GM19193 (cell line): Measurements from ENCODE around the gene MVP.

Source experiments
- POLR2A ChIP-seq: IDR thresholded peaks from 4 replicates; pipeline ENCODE4 v1.6.1; 2011; ENCODE audit not compliant: insufficient read depth, insufficient read length; ENCODE audit errors: extremely low read depth

Gene MVP

DNA sequence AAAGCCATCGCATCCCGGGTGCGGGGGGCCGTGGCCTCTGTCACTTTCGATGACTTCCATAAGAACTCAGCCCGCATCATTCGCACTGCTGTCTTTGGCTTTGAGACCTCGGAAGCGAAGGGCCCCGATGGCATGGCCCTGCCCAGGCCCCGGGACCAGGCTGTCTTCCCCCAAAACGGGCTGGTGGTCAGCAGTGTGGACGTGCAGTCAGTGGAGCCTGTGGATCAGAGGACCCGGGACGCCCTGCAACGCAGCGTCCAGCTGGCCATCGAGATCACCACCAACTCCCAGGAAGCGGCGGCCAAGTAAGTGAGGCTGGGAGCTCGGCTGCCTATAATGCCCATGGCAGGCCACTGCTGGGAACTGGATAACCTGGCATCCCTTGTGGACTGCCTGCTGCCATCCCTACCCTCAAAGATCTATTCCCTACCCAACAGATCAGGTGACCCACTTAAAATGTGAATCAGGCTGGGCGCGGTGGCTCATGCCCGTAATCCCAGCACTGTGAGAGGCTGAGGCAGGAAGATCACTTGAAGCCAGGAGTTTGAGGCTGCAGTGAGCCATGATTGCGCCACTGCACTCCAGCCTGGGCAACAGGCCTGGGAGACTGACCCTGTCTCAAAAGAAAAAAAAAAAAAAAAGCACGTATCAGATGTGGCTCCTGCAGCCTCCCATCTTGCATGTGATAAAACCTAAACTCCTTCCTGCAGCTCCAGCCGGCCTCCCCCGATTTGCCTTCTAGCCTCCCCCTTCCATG is 24.5 kb downstream of the MVP start:
- TF ChIP-seq POLR2A: no peak

DNA sequence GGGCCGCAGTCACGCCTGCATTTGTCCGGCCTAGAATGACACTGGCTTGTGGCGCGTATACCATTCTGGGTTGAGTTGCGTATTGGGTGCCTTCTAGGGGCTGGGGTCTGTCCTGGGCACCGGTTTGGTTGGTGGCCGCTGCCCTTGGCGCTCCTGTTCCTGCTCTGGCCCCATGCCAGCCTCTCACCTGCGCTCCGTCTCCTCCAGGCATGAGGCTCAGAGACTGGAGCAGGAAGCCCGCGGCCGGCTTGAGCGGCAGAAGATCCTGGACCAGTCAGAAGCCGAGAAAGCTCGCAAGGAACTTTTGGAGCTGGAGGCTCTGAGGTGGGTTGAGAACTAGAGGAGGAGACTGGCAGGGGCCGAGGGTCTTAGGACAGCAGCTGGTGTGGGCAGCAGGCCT is 25.4 kb downstream of the MVP start:
- no peak for TF ChIP-seq POLR2A

DNA sequence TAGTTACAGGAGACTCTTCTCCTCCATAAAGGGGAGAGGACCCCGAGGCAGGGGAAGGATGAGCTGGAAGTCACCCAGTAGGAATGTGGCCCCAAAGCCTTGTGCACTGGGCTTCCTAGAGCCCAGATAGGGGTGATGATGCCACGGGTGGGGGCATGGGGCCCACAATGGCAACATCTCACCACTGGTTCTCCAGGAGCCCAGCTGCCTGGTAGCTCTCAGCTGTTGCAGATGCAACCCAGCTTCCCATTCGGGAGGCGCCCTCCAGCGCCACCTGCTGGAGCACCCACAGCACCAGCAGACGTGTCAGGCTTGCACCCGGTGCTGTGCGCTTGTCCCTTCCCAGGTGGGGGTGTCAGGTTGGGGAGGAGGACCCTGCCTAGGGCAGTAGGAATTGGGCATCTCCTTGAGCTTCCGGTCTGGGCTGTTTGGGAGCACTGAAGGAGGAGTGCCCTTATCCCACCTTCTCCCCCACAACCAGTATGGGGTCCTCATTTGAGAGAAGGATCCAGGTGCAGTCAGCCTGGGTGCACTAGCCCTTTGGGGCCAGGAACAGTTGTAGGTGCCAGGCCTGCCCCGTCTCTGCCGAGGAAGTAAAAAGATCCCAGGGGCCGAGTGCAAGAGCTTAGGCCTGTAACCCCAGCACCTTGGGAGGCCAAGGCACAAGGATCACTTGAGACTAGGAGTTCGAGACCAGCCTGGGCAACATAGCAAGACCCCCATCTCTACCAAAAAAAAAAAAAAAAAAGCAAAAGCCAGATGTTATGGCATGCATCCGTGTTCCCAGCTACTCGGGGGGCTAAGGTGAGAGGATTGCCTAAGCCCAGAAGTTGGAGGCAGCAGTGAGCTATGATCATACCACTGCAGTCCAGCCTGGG is 28.4 kb downstream of the MVP start:
- TF ChIP-seq POLR2A: no peak

DNA sequence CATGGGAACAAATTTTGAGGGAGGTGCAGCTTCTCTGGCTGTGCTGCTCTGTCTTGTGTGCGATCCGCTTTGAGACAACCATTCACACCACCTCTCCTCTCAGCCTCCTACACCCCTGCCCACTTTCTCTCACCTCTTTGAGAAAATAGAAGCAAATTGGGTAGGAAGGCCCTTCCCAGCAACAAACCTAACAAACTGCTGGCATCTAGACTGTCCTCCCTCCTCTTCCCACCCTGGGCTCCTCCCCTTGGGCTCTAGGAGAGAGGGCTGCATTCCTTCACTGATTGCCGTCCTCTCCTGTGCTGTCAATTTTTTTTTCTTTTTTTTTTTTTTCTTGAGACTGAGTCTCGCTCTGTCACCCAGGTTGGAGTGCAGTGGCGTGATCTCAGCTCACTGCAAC is 29.2 kb downstream of the MVP start:
- TF ChIP-seq POLR2A: no peak

DNA sequence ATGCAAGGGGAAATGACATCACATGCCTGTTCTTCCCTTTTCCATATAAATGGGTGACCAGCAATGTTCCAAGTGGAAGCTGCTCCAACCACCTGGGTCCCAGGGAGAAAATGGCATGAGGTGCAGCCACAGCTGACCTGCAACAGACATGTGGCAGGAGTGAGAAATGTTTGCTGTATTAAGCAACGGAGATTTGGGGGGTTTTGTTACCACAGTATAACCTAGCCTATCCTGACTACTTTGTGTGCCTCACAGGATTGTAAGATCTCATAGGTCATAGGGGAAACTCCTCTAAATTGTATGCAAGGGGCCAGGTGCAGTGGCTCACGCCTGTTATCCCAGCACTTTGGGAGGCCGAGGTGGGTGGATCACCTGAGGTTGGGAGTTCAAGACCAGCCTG is 30.7 kb downstream of the MVP start:
- TF ChIP-seq POLR2A: no peak

DNA sequence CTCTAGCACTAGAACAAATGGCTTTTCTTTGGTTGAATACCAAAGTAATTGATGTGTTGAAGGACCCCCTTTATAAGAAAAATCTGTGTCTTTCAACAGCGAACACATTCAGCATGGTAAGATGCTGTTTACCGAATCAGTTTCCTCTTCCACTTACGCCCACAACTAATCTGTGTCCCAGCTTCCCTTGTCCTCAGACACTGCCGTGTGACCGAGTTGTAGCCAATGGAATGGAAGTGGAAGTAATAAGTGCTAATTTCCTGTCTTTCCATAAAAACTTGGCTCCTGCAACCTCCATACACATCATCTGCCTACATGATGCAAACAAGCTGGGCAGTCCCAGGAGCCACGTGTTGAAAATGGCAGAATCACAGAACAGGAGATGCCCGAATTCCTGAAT is 32.4 kb downstream of the MVP start:
- no peak for TF ChIP-seq POLR2A

DNA sequence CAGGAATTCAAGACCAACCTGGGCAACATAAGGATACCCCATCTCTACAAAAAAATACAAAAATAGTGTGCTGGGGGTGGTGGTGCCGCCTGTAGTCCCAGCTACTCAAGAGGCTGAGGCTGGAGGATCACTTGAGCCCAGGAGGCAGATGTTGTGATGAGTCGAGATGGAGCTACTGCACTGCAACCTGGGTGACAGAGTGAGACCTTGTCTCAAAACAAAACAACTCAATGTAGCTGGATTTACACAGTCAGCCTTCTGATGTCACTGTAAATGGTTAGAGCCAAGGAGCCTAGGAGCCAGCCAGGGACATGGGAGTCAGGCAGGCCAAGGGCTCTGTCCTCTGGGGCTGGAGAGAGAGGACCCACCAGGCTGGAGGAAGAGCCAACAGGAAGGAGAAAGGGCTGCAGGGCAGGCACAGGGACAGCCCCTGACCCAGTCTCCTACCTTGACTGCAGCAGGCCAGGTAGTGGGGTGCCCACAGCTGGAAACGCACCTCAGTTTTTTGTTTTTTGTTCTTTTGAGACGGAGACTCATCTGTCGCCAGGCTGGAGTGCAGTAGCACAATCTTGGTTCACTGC is 34.3 kb downstream of the MVP start:
- no peak for TF ChIP-seq POLR2A

DNA sequence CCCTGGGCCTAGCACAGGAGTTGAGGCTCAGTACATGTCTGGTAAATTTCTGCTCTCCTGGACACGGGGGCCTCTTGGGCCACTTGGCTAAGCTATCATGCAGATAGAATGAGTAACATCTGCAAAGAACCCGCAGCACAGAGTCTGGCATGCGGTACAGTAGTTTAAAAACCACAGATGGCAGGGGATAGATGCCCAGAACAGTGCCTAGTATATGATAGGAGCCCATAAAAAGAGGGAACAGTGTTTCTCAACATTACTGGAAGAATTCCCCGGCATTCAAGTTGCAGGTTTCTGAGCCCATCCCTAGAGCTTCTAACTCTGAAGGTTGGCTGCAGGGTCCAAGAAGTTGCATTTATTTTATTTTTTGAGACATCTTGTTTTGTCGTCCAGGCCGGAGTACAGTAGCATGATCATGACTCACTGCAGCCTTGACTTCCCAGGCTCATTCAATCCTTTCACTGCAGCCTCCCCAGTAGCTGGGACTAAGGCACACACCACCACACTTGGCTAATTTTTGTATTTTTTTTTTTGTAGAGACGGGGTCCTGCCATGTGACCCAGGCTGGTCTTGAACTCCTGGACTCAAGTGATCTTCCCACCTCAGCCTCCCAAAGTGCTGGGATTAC is 37.0 kb downstream of the MVP start:
- no peak for TF ChIP-seq POLR2A

DNA sequence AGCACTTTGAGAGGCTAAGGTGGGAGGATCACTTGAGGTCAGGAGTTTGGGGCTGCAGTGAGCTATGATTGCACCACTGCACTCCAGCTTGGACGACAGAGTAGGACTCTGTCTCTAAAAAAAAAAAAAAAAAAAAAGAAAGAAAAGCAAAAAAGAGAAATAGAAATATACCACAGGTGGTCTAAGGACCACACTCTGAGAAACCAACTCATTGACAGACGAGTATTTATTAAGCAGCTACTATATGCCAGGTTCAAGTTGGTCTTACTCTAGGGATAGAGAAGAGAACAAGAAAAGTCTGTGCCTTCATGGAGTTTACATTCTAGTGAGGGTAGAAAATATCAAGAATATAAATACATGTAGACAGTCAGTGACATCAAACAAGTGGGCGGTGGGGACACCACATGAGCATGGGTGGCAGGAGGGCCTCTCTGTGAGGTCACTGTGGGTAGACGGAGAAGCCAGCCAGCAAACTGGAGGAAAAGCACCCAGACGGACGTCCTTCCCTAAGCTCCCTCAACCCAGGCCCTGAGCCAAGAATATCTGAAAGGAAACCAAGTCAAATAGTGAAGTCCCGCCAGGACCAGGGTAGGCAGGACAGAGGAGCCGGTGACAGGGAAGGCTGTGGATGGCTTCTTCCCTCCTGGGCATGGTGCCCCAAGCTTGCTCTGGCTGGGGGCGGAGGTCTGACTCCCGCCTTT is 38.0 kb downstream of the MVP start:
- no peak for TF ChIP-seq POLR2A

DNA sequence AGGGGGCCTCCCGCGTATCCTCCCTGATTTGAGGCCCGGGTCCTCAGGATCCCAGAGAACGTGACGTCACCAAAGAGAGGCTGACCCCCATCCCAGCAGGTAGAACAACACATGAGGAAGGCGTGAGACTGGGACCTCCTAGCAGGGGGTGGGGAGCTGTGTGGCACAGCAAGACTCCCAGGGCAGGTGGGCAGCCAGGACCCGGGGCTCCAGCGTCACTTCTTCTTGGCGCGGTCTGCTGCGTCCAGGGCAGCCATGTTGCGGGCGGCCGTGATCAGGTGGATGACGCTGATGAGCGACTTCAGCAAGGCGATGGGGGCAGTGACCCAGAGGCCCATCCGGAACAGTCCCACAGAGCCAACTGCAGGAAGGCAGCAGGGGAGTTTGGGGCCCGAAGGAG is 38.7 kb downstream of the MVP start:
- no peak for TF ChIP-seq POLR2A

DNA sequence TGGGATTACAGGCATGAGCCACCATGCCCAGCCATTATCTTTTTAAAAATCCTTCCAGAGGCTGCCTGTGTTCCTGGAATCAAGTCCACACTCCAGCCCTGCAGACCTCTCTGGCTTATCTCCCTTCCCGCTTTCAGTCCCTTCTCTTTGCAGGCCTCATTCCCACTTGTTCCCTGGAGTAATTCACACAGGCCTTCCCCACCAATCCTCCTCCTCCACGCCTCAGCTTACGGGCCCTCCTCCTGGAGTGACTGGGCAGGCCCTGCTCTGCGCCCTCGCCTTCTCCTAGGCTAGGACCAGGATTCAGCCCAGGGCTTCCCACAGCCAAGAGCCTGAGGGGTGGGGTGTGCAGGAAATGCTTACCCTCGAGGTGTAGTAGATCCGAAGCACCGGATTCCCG is 40.0 kb downstream of the MVP start:
- TF ChIP-seq POLR2A: no peak

DNA sequence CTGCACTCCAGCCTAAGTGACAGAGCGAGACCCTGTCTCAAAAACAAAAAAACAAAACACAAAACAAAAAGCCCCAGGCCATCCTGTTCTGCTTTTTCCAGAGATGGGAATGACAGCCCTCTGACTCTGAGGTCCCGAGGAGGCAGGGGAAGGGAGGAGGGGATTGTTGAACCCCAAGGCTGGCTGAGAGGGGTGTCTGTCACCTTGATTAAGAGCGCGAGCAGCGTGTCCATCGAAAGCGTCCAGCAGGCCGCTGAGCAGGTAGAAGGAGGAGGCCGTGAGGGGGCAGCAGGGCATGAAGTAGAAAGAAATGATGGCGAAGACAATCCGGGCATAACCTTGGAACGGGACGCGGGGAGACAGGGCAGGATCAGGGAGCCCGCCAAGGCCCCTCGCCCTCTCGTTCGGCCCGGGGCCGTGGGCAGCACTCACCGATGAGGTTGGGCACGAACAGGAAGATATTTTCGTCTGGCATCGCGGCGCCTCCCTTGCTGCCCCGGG is 42.2 kb downstream of the MVP start:
- TF ChIP-seq POLR2A: no peak

DNA sequence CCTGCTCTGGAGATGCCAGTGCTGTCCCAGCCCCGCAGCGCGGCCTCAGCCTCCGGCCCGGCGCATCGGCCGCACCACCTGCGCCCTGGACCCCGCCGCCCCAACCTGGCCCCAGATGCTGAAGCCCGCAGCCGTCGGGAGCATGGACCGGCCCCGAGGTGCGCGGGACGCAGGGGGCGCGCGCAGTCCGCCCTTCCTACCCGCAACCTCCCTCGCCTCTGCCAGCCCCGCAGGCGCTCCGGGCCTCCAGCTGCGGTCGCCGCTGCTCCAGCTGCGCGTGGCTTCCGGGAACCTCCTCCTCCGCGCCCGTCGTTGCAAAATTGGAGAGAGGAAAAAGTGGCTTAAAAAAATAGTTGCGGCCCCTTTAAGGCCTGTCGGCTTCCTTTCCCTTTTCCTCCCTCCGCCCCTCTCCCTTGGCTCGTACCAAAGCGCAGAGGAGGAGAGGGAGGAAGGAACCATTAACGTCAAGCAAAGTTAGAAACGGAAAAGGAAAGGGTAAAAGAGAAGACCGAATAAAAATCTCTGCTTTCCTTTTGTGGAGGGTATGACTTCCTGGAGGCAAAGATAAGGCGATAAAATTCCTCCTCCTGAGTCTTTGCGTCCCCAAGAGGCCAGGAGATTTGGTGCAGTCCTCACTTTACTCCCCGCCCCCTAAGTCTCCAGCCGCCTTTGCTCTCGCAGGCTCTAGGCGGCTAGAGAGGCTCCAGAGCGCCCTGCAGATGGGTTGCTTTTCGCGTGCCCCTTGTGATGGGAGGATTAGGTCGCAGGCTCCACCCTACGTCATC is 42.8 kb downstream of the MVP start, which contains the start of gene CDIPT:
Gene CDIPT, minus strand, starts transcription at position 343 of the 785 bp plus-strand sequence. CDS start 369 bp downstream, outside the sequence.
- peak; percentile 64 for TF ChIP-seq POLR2A

DNA sequence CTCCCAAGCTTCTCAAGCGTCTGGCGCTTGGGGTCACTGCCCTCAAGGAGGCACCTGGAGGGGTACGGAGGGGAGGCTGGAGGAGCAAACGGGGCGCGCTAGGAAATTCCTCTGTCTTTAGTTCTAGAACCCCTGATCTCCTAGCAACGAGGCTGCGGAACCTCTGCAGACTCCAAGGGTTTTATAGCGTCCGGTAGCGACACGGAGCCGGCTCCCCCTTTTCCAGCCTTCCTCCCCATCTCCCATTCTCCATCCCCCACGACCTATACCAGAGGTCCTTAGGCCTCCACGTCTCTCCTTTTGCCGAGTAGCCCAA is 43.4 kb downstream of the MVP start:
- no peak for TF ChIP-seq POLR2A

DNA sequence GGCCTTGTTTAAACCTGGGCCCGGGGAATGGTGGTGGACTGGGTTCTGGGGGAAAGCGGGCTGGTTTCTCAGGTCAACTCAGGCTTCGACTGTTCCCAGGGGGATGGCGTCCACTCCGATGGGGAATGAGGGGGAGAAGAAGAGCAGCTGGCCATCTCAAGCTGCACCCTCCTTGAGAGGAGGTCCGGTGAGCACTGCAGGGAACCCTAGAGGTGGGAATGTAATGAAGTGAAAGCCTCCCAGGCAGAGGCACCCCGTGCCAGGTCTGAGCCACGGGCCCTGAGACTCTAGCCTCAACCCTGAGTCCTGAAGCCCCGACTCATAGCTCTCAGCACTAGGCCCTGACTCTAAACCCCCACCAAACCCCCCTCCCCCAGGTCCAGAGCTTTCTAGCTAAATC is 43.9 kb downstream of the MVP start:
- TF ChIP-seq POLR2A: no peak
